CD1c-positive myeloid dendritic cell (primary cell): ENCODE data around the gene ACSM5.
"Not testable (repeated sequence)": the region's sequence is repeated elsewhere in the genome, so short reads cannot be mapped to it uniquely, and the experiment has no call there.

Source experiments
- DNase-seq: peaks from one replicate; pipeline ENCODE4 v3.0.0-alpha.2; 2016; ENCODE audit errors: extremely low spot score

Gene ACSM5

GRCh38 chr16:20399185-20399584 lies 10.1 kb upstream of the ACSM5 start:
- no peak for DNase-seq

- DNase-seq, result no peak
Observed at GRCh38 chr16:20401066-20401465, 8.3 kb upstream of the ACSM5 start.

- DNase-seq, result no peak
Observed at GRCh38 chr16:20401475-20402016, 7.8 kb upstream of the ACSM5 start.

DNA sequence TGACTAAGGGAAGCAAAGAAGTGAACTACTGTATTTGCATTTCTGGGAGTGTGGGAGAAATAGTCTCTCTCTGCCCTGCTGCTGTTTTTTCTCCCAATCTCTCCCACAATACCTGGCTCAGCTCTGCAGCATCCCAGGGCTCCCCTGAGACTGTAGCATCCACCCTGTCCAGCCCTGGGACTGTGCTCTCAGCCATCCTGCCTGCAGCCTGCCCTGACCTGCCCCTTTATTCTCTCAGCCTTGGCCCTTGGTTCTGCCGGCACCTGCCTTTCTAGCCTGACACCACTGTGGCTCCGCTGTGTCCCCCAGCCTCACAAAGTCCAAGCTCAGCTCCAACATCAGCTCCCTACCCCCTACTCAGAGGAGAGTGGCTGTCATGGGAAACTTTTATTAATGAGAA lies 6.7 kb upstream of the ACSM5 start:
- no peak for DNase-seq

DNA sequence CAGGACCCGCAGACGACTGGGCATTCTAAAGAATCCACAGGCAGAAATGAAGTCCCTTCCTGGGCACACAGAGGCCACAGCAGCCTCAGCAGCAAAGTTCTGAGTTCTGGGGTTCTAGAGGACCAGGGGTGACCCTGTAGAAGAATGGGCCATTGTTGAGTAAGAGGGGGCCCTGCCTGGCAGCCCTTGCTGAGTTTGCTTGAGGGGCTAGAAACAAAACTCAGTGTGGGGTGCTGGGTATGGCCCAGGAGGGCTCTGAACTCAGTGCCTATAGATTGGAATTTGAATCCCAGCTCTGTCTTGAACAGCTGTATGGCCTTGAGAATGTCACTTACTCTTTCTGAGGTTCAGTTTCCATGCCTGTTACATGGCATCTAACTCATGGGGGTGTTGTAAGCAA lies 4.7 kb upstream of the ACSM5 start, which contains the start of gene PDILT:
TSS of gene PDILT (minus strand) at position 101 of the 400 bp plus-strand sequence. CDS start 5,437 bp downstream, outside the sequence.
- no peak for DNase-seq

- DNase-seq, result peak; percentile 85
Observed at GRCh38 chr16:20410121-20410723, 888 bp downstream of the ACSM5 start.

DNA sequence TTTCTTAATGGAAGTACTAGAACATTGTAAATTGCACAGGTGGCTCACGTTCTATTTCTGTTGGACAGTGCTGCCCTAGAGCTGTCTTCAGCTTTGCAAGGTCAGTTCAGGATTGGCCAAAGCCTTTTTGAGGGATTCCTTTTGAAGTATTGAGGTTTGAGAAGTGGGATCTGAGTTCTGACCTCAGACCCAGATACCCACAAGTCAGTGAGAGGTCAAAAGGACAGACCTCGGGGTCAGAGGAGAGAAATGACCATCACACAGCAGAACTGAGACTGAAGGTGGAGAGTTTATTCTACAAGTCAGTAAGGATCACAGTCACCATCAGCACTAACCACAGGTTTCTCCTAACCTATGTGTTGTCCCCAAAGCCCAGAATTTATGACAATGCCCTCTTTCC lies 1.7 kb downstream of the ACSM5 start:
- peak; percentile 23 for DNase-seq

- DNase-seq, result no peak
Observed at GRCh38 chr16:20415541-20415940, 6.2 kb downstream of the ACSM5 start.

GRCh38 chr16:20419093-20419492 lies 9.8 kb downstream of the ACSM5 start:
- DNase-seq, result not testable (repeated sequence)

DNA sequence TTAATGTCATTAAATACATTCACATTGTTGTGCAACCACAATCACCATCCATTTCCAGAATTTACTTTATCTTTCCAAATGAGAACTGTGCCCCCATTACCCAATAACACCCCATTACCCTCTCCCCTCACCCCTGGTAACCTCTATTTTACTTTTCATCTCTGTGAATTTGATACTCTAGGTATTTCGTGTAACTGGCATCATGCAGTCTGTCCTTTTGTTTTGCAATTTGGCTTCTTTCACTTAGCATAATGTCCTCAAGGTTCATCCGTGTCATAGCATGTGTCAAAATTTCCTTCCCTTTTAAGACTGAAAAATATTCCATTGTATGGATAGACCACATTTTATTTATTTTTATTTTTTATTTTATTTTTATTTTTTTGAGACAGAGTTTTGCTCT lies 12.4 kb downstream of the ACSM5 start:
- not testable (repeated sequence) for DNase-seq

- not testable (repeated sequence) for DNase-seq
Observed at GRCh38 chr16:20423772-20424128, 14.4 kb downstream of the ACSM5 start.

DNA sequence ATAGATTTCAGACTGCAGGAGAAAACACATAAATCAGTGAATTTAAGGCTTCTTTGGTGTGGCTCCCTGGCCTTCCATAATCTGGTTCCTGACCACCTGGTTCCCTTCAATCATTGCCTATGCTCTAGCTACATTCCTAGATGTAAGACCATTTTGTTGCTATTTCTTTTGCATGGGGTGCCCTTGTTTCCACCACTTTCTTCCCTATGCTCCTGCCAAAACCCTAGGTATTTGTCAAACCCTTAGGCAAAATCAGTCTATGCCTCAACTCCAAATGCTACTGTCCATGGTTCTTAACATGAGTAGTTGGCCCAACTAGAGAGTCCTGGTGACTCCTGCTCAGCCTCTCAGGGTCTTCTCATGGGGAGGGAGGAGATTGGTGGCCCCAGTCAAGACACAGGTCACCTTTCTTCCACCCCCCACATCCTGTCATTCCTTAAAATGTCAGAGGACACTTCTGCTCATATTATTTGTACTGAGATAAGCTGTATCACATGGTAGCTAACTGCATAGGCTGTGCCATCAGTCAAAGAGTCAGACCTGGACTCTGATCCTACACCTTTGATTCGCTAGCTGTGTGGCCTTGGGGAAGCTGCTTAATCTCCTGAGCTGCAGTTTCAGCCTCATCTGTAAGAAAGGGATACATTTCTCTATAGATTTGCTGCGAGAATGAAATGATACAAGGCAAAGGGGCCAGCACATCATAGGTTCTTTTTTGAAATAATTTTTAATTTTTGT lies 15.0 kb downstream of the ACSM5 start:
- DNase-seq, result no peak

DNA sequence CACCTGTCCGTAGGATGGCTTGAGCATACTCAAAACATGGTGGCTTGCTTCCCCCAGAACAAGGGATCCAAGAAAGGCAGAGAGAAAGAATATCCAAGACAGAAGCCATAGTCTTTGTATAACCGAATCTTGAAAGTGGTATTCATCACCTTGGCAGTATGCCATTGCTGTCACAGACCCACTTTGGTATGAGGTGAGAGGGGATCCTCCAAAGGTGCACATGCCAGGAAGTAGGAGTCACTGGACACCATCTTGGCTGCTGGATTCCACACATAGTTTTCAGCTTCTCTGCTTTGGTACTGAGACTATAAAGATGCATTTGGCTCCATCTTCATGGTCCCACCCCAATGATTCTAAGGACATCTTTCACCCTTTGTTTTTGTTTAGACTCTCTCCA lies 18.1 kb downstream of the ACSM5 start:
- DNase-seq, result not testable (repeated sequence)

- not testable (repeated sequence) for DNase-seq
Observed at GRCh38 chr16:20429499-20429898, 20.2 kb downstream of the ACSM5 start.

- DNase-seq, result not testable (repeated sequence)
Observed at GRCh38 chr16:20430480-20430879, 21.1 kb downstream of the ACSM5 start.

DNA sequence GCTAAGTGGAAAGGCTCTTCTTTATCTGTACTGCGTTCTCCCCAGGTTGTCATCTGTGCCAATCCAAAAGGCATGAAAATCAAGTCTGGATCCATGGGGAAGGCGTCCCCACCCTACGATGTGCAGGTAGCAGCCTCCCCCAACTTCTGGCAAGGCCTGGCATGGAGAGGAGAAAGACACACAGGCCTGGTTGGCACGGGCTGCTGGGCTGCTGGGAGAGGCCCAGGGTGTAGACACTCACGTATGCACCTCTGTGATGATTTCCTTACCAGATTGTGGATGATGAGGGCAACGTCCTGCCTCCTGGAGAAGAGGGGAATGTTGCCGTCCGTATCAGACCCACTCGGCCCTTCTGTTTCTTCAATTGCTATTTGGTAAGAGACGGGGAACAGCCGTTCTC lies 21.6 kb downstream of the ACSM5 start:
- DNase-seq, result no peak

DNA sequence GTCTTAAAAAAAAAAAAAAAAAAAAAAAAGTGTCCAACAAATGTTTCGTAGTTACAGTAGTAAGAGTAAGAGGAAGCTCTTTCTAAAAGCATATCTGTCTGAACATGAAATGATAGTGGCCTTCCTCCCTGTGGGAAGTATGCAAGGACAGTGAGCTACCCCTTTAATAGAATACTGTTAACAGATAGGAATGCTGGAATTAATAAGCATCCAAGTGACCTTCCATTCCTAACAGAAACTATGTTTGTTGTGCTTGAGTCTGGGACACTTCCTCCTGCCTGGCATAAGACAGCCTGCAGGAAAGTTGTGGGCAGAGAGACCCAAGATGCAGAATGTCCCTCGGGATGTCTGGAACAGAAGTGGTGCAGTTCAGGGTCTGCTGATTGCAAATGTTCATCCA lies 29.6 kb downstream of the ACSM5 start:
- DNase-seq, result not testable (repeated sequence)

DNA sequence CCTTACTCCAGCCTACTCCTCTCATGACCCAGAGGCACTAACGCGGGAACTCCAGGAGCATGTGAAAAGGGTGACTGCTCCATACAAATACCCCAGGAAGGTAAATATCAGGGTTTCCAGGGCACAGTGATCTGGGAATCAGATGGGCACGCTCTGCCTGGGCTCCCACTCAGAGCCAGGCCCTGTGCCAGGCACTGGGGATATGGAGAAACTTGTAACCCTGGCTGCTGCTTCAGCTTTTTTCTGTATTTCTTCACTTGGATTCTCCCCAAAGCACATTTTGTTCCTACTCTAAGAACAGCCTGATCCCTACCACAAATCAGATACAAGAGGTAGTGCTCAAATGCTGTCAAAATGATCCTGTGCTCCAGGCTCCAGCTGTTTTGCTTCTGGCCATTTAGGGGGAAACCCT lies 30.5 kb downstream of the ACSM5 start:
- DNase-seq, result not testable (repeated sequence)

DNA sequence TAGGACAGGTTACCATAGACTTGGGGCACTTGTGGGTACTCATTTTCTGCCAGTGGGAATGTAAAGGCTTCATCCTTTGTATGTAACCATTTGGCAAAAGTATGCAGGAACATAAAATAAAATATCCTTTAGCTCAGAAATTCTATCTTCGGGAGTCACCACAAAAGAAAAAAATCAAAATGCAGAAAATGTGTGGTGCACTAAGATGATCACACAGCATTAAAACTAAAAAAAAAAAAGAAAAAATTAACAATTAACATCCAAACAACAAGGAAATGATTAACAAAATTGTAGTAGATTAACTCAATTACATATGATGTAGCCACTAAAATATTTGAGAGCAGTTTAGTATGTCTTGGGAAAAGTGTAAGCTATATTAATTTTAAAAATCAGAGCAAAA lies 31.4 kb downstream of the ACSM5 start:
- not testable (repeated sequence) for DNase-seq

DNA sequence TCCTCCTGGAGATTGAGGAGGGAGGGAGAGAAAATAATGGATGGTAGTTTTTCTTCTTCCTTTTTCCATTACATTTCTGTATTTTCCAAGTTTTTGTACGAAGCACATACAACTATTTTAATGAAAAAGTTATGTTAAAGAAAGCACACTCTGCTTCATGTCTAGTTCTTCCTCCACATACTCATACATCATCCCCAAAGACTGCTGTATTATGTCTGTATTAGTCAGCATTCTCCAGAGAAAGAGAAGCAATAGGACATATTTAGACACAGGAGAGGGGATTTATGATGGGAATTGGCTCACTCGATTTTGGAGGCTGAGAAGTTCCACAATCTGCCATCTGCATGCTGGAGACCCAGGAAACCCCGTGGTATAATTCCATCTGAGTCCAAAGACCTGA lies 31.9 kb downstream of the ACSM5 start:
- no peak for DNase-seq

DNA sequence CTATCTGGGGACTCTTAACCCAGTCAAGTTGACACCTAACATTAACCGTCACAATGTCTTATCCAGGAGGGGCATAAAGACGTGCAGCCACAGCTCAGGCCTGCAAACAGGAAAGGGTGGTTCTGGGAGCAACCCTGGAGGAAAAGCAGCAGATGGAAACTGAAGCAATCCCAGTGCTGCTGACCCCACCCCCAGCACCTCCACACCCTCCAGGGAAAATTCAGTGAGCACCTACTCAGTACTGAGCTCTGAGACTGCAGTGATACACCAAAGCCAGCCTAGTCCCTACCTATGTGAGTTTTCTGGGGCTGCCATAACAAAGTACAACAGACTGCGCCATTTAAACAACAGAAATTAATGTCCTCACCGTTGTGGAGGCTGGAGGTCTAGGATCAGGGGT lies 32.5 kb downstream of the ACSM5 start:
- not testable (repeated sequence) for DNase-seq

- DNase-seq, result not testable (repeated sequence)
Observed at GRCh38 chr16:20446652-20447393, 37.5 kb downstream of the ACSM5 start.
